H7 (cell line): ENCODE measurements around the gene PRKRIP1. TPM values are rescaled to one million over a fixed set of nuclear protein-coding genes. Genes with fewer than 3 reads are reported as not detected.
A peak's percentile ranks its signal among the peaks of the same experiment; 100 is the strongest.
"Not testable (repeated sequence)": the region's sequence is repeated elsewhere in the genome, so short reads cannot be mapped to it uniquely, and the experiment has no call there.

ENCODE experiments used
- DNase-seq: peaks from one replicate; pipeline ENCODE4 v3.0.0; 2012
- H3K27me3 ChIP-seq: 2 replicates; pipeline ENCODE4 v1.6.0; 2011; ENCODE audit warnings: mild to moderate bottlenecking, low read length; ENCODE audit not compliant: control insufficient read depth, insufficient read depth
- H3K36me3 ChIP-seq: replicated peaks from 2 replicates; pipeline ENCODE4 v1.5.1; 2011; ENCODE audit warnings: low read length; ENCODE audit not compliant: control insufficient read depth, insufficient read depth
- H3K4me3 ChIP-seq: 2 replicates; pipeline ENCODE4 v1.5.1; 2011; ENCODE audit warnings: low read depth, mild to moderate bottlenecking, control low read depth, low read length, moderate library complexity; ENCODE audit not compliant: insufficient read depth
- total RNA-seq: library from RNA; depleted of rRNA; stranded (reverse); fragments of >200 nt; shearing (Covaris generic); gene quantifications from 2 replicates; pipeline ENCODE4 v1.2.3, GENCODE V29; 2014; rRNA removed

The PRKRIP1 gene
- total RNA-seq, 1 experiment from 2014 or later: 20.5 TPM

DNA sequence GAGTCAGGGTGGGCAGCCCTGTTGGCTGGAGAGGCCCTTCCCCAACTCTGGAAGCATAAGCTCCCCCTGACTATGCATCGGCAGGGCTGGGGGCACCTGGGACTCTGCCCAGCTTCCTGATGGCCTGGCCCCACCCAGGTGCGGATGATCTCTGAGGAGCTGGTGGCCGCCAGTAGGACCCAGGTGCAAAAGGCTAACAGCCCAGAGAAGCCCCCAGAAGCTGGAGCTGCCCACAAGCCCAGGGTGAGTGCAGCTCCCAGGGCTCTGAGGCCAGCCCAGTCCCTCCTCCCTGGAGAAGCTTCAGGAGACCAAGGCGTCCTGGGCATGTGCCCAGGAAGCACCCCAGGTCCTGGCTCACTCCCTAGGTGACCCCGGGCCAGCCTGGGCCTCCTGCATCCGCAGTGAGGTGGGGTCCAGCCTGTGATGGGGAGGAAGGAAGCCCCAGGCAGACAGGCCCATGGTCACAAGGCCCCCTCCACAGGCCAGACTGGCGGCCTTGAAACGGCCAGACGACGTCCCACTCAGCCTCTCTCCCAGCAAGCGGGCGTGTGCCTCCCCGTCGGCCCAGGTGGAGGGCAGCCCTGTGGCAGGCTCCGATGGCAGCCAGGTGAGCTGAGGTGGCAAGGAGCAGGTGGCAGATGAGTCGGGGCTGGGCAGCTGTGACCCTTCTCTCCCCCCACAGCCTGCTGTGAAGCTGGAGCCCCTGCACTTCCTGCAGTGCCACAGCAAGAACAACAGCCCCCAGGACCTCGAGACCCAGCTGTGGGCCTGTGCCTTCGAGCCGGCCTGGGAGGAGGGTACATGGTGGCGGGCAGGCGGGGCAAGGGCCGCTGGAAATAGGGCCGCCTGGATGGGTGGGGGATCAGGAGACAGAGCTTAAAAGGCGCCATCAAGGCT lies 71.7 kb downstream of the PRKRIP1 start:
- H3K27me3 ChIP-seq: no peaks in the 10 kb centered on the region
- no peak for DNase-seq
- peaks cover 4% of the 10 kb centered on the region for H3K36me3 ChIP-seq
- no peak overlapping the region for H3K4me3 ChIP-seq

DNA sequence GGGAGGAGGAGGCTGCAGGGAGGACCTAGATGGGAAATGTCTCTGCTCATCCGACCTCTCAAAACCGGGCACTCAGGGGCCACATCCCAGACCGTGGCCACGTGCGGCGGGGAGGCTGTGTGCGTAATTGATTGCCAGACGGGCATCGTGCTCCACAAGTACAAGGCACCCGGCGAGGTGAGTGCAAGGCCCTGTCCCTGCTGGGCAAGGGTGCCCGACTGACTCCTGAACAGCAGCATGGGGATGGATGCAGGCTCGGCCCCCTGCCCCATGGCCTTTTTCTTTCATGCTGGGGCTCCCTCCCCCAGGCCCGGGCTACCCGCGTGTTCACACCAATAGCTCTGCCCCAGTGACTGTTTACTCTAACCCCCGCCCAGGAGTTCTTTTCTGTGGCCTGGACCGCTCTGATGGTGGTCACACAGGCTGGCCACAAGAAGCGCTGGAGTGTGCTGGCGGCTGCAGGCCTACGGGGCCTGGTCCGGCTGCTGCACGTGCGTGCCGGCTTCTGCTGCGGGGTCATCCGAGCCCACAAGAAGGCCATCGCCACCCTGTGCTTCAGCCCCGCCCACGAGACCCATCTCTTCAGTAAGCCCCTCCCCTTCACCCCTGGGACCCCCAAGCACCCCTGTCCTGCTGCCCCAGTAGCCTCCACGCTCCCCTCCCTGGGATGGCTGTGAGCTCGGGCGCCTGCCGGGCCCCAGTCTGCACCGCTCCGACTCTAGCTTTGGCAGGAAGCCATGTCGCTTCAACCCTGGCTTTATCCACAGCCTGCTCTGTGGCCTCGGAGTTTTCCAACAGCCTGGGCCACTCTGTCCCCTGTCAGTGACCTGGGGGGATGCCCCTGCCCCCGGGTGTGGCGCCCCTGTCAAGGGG lies 72.6 kb downstream of the PRKRIP1 start:
- no peak overlapping the region for H3K4me3 ChIP-seq
- H3K27me3 ChIP-seq: no peaks in the 10 kb centered on the region
- DNase-seq: peak; percentile 69
- H3K36me3 ChIP-seq: peaks cover 4% of the 10 kb centered on the region

DNA sequence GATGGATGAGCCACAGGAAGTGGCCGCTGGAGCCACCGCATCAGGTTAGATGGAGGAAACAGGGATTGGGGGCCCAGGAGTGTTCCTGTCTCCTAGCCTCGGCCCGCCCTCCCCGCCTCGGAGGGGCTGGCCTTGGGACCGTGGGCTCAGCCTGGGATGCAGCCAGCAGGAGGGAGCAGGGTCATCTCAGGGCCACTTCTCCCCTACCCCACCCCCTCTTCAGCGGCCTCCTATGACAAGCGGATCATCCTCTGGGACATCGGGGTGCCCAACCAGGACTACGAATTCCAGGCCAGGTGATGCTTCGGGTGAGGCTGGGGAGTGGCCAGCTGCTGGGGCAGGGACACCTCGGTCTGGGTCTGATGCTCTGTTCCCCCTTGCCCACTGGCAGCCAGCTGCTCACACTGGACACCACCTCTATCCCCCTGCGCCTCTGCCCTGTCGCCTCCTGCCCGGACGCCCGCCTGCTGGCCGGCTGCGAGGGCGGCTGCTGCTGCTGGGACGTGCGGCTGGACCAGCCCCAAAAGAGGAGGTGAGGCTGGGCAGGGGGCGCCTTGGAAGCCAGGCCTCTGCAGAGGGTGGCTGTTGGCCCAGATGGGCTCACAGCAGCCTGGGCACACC lies 73.3 kb downstream of the PRKRIP1 start:
- Histone ChIP-seq H3K36me3 (peaks cover 4% of the 10 kb centered on the region), H3K27me3 (no peaks in the 10 kb centered on the region), H3K4me3 (no peak overlapping the region)
- DNase-seq: no peak

DNA sequence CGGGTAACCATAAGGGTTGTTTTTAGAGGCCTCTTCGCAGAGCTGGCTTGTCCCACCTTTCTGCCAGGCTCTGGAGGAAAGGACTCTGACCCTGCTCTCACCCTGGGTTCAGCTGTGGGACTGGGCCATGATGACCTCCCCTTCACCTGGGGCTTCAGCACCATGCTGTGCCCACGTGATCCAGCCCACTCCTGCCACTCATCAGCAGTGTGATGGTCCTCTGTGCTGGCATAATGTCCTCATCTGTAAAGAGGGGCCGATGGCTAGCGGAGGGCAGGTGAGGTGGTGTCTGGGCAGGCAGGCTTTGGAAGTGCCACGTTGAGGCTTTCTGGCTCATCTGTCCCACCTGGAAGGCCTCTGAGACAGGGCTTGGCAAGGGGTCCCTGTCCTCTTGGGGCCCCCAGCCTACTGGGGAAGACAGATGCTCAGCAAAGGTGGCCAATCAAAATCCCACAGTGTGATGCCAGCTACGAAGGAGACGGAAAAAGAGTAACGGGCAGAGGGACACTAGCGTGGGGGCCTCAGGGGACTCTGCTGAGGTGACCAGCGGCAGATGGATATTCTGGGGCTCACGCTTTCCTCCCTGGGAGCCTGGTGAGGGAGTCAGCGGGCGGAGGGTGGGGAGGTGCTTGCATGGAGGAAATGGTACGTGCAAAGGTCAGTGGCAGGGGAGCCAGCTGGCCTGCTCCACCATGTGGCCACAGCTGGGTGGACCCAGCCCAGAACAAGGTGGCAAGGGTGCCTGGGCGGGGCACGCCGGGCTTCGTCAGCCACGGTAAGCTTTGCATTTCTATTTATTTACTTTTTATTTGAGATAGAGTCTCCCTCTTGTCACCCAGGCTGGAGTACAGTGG lies 74.0 kb downstream of the PRKRIP1 start:
- no peak for DNase-seq
- H3K36me3 ChIP-seq: peaks cover 4% of the 10 kb centered on the region

DNA sequence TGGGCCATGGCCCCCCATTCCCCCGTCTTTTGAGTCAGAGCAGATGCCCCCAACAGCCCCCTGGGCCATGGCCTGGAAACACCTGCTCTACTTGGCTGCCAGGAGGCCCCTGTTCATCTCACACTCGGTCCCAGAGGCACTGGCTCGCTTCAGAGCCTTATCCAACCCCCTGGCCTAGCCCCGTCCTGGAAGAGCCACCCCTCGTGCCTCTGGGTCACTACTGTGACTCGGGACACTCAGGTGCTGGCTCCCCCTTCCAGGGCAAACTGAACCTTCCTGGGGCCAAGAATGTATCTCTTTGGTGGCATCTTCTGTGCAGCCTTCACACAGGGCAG lies 75.6 kb downstream of the PRKRIP1 start:
- H3K4me3 ChIP-seq: no peak overlapping the region
- H3K36me3 ChIP-seq: peaks cover 4% of the 10 kb centered on the region
- no peaks in the 10 kb centered on the region for H3K27me3 ChIP-seq
- no peak for DNase-seq

More for the DNA sequence above, 74.0 kb downstream of the PRKRIP1 start:
- H3K4me3 ChIP-seq: no peak overlapping the region
- no peaks in the 10 kb centered on the region for H3K27me3 ChIP-seq

DNA sequence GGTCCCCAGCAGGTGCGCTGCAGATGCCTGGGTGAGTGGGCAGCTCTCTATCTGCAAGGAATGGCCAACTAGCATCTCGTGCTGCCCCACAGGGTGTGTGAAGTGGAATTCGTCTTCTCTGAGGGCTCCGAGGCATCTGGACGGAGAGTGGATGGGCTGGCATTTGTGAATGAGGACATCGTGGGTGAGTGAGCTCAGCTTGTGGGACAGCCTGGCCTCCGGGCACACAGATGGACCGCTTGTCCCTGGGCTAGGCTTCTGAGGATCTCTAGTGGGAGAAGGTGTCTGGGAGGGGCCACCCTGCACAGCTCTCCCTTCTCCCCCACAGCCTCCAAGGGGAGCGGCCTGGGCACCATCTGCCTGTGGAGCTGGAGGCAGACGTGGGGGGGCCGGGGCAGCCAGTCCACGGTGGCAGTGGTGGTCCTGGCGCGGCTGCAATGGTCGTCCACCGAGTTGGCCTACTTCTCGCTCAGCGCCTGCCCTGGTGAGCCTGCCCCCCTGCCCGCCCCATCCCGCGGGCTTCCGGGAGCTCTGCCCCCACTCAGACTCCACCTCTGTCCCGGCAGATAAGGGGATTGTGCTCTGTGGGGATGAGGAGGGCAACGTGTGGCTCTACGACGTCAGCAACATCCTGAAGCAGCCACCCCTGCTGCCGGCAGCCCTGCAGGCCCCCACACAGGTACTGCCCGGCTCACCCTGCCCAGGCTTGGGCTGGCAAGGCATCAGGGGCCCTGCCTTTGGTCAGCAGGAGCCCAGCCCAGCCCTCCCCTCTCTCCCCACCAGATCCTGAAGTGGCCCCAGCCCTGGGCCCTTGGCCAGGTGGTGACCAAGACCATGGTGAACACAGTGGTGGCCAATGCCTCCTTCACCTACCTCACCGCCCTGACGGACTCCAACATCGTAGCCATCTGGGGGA lies 76.2 kb downstream of the PRKRIP1 start:
- no peak for DNase-seq
- Histone ChIP-seq H3K36me3 (peaks cover 4% of the 10 kb centered on the region), H3K27me3 (no peaks in the 10 kb centered on the region), H3K4me3 (no peak overlapping the region)

DNA sequence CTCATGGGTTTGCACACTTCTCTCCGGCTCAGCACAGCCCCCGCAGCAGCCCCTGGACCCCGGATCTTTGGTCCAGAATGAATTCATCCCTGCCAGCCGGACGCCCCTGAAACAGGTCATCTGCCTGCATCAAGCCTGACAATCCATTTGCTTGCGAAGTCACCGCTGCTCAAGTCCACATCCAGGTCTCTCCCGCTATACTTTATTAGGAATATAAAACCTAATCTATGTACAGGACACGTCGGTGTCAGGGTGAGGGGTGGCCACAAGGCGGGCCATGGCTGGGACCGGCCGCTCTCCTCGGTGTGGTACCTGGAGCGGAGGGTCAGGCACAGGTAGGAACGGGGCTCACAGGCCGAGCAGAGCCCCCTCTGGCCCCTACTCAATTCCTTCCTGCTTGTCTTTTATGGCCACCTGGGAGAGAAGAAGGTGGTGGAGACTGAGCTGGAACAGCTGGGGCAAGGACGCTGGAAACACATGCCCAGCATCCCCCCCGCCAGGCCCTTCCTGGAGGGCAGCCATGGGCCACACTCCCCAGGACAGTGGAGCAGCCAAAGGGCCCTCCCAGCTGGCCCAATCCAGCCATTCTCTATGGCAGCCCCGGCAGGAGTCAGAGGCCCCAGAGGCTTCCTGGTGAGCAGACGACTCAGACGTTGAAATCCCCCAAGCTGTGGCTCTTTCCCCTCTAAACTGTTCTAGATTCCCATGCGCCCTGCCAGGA lies 77.3 kb downstream of the PRKRIP1 start:
- Histone ChIP-seq H3K27me3 (no peaks in the 10 kb centered on the region), H3K4me3 (no peak overlapping the region), H3K36me3 (peaks cover 2% of the 10 kb centered on the region)
- no peak for DNase-seq

DNA sequence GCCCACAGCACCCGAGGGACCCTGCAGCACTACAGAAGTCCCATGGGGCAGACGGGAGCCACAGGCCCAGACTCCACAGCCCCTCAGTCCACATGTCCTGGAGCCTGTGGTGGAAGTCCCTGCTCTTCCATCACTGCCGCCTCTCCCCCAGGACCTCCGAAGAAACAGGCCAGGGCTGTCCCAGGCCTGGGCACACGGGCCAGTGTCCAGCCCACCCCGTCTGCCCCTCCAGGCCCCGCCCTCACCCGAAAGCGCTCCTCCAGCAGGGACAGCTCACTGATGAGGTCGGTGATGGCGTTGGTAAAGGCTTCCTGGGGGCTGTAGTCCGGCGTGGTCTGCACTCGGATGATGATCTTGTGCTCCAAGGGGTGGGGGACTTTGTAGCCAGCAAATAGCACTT lies 78.0 kb downstream of the PRKRIP1 start:
- not testable (repeated sequence) for H3K27me3 ChIP-seq, DNase-seq, H3K36me3 ChIP-seq, H3K4me3 ChIP-seq

DNA sequence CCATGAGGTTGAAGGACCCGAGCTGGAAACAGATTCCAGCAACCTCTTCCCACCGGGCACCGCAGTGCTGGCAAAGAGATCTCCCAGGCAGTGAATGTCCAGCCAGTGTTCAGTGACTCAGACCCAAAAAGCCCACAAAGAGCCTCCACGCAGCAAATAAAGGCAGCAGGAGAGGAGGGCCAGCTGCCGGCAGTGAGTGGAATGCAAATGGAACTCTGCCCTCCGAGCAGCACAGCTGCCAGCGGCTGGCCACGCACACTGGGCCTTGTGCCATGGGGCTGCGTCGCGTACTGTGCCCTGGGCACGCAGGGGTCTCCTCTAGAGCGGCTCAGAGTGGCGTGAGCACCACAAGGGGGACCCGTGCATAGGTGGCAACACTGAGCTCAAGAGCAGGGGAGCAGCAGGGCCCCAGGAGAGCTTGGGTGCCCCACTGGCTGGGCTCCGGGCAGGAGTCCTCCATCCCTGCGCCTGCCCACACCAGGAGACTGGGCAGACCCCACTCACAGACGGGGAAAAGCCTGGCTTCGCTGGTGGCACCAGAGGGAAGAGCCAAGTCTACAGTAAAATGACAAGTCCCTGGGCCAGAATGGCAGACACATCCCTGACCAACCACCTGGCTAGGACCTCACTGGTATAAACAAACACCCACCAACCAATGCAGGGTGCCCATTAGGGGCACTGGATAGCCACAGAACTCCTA lies 78.7 kb downstream of the PRKRIP1 start:
- H3K36me3 ChIP-seq, DNase-seq, H3K27me3 ChIP-seq, H3K4me3 ChIP-seq: not testable (repeated sequence)

Other genes starting within 250 kb of the PRKRIP1 start
- 6.2 and 11.1 TPM in 2 replicates for gene SH2B2, start 109.5 kb upstream of the PRKRIP1 start, total RNA-seq
- not detected in 2 replicates for gene SPDYE6, start 39.9 kb upstream of the PRKRIP1 start, total RNA-seq
- 13.3 and 17.3 TPM in 2 replicates for gene ORAI2, start 37.2 kb downstream of the PRKRIP1 start, total RNA-seq
- gene ALKBH4, start 68.5 kb downstream of the PRKRIP1 start, total RNA-seq: 29.1 and 30.5 TPM in 2 replicates
- 54.0 and 67.2 TPM in 2 replicates for gene LRWD1, start 68.6 kb downstream of the PRKRIP1 start, total RNA-seq
- gene POLR2J, start 82.6 kb downstream of the PRKRIP1 start, total RNA-seq: 40.9 and 42.2 TPM in 2 replicates
- gene RASA4B, start 121.4 kb downstream of the PRKRIP1 start, total RNA-seq: 3.2 and 5.9 TPM in 2 replicates
- 4.0 and 13.2 TPM in 2 replicates for gene UPK3BL2, start 147.3 kb downstream of the PRKRIP1 start, total RNA-seq
- not detected in 2 replicates for gene SPDYE2, start 154.9 kb downstream of the PRKRIP1 start, total RNA-seq
- 12.7 and 13.8 TPM in 2 replicates for gene POLR2J3, start 176.2 kb downstream of the PRKRIP1 start, total RNA-seq
- gene RASA4, start 220.4 kb downstream of the PRKRIP1 start, total RNA-seq: 7.8 and 9.3 TPM in 2 replicates
- gene UPK3BL1, start 246.4 kb downstream of the PRKRIP1 start, total RNA-seq: 21.6 and 28.3 TPM in 2 replicates